Lower lobe of right lung (tissue), 2 donors: Measurements from ENCODE around the gene ETFDH. TPM values are rescaled to one million over a fixed set of nuclear protein-coding genes. Genes with fewer than 3 reads are reported as not detected.
"Not testable (repeated sequence)": the region's sequence is repeated elsewhere in the genome, so short reads cannot be mapped to it uniquely, and the experiment has no call there.

ENCODE experiments used
- ATAC-seq, 2 donors: fragments of 200-7000 bp; cut with Tn5 transposase; one replicate each; pipeline ENCODE4 v1.9.1; 2020 to 2022; ENCODE audit warnings: mild to moderate bottlenecking in 2 of 2, moderate library complexity in 2 of 2
- DNase-seq: peaks from one replicate; pipeline ENCODE4 v3.0.0-alpha.2; 2020
- H3K27ac ChIP-seq: fragments of 200-600 bp; one replicate; pipeline ENCODE4 v1.8.0; 2022
- H3K27me3 ChIP-seq: fragments of 200-600 bp; one replicate; pipeline ENCODE4 v1.8.0; 2022; ENCODE audit warnings: low read depth
- H3K36me3 ChIP-seq: fragments of 200-600 bp; one replicate; pipeline ENCODE4 v1.8.0; 2022; ENCODE audit warnings: mild to moderate bottlenecking
- H3K4me1 ChIP-seq: fragments of 200-600 bp; one replicate; pipeline ENCODE4 v1.8.0; 2022
- H3K4me3 ChIP-seq: fragments of 200-600 bp; one replicate; pipeline ENCODE4 v1.8.0; 2022; ENCODE audit warnings: mild to moderate bottlenecking
- H3K9me3 ChIP-seq: fragments of 200-600 bp; one replicate; pipeline ENCODE4 v1.8.0; 2022
- CTCF ChIP-seq: fragments of 200-600 bp; IDR thresholded peaks from one replicate; pipeline ENCODE4 v1.8.0; 2022; ENCODE audit warnings: antibody characterized with exemption, mild to moderate bottlenecking
- intact Hi-C: fragments of 100-400 bp; cut with DNase I; formaldehyde crosslinking; loops from one replicate; pipeline ENCODE4 v1.11.0; 2022
- total RNA-seq: library from RNA; stranded (reverse); fragmentation: NEBNext Ultra II Directional; extraction: Animal tissue kit (Norgen Biotek cat#: 25700); gene quantifications from one replicate; pipeline ENCODE4 v1.2.1, GENCODE V29; 2021
- donor health status: DM: no; HTN: yes; CAD: no; lungs with severe emphysema.

Gene ETFDH
- total RNA-seq, 1 donor from 2014 or later = 27.7 TPM

DNA sequence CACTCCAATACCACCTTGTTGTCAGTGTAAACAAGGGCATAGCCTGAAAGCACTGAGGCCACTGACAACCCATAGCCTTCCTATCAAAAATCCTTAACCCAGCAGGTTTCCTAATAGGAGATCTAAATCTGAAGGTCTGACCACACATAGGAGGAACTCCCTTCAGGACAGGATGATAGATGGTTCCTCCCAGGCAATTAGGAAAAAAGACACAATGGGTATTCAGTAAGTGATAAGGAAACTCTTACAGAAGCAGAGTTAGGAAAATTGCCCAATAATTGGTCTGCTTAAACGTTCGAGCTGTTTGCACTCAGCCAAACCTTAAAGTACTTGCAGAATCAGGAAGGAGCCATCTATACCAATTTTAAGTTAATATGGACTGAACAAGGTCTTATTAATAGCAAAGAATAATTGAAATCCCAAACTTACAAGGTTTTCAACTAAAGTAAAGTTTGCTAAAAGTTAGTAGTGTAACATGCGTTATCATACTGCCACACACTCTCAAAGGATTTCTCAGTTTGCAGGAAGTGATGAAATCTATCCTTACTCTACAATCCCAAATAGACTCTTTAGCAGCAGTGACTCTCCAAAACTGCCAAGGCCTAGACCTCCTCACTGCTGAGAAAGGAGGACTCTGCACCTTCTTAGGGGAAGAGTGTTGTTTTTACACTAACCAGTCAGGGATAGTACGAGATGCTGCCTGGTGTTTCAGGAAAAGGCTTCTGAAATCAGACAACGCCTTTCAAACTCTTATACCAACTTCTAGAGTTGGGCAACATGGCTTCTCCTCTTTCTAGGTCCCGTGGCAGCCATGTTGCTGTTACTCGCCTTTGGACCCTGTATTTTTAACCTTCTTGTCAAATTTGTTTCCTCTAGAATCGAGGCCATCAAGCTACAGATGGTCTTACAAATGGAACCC lies 8.1 kb upstream of the ETFDH start:
- DNase-seq, H3K36me3 ChIP-seq, H3K9me3 ChIP-seq, H3K27ac ChIP-seq, H3K4me3 ChIP-seq, H3K4me1 ChIP-seq, ATAC-seq, H3K27me3 ChIP-seq, intact Hi-C loops: not testable (repeated sequence)

DNA sequence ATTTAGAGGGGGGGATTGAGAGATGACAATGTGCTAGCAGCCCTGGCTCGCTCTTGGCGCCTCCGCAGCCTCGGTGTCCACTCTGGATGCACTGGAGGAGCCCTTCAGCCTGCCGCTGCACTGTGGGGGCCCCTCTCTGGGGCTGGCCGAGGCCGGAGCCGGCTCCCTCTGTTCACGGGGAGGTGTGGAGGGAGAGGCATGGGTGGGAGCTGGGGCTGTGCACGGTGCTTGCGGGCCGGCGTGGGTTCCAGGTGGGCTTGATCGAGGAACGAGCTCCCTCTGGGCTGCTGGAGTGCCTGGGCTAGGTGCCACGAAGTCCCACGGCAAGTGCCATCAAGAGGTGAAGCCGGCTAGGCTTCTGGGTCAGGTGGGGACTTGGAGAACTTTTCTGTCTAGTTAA lies 7.3 kb upstream of the ETFDH start:
- ATAC-seq = no peak
- Histone ChIP-seq H3K27me3 (no peaks in the 10 kb centered on the region), H3K4me1 (peaks cover 3% of the 10 kb centered on the region), H3K27ac (no peak overlapping the region), H3K4me3 (no peak overlapping the region), H3K9me3 (no peaks in the 10 kb centered on the region), H3K36me3 (no peaks in the 10 kb centered on the region)
- no peak for TF ChIP-seq CTCF
- DNase-seq = no peak
- intact Hi-C loops = no loop called here

DNA sequence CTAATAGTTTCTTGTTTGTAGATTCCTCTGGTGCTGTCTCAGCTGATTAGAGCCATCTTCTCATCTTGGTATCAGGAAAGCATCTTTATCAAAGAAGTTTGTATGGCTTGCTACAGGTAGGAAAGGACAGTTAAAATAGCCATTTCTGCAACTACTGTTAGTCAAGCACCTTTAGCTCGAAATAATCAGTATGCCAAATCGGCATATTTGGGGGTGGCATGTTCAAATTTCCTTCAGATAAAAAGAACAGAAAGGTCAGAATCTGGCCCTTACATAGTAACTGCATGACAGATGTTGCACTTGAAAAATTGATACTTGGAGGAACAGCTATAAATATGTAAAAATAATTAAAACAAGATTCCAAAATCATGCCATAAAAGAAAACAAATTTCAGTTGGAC lies 5.2 kb upstream of the ETFDH start:
- Histone ChIP-seq H3K4me1 (peaks cover 13% of the 10 kb centered on the region), H3K27me3 (no peaks in the 10 kb centered on the region), H3K4me3 (no peak overlapping the region), H3K27ac (no peak overlapping the region), H3K36me3 (no peaks in the 10 kb centered on the region), H3K9me3 (no peaks in the 10 kb centered on the region)
- intact Hi-C loops = no loop called here
- no peak for ATAC-seq
- TF ChIP-seq CTCF = no peak
- no peak for DNase-seq

GRCh38 chr4:158667651-158668198 lies 4.4 kb upstream of the ETFDH start:
- Histone ChIP-seq H3K36me3 (no peaks in the 10 kb centered on the region), H3K9me3 (no peaks in the 10 kb centered on the region), H3K4me1 (peaks cover 16% of the 10 kb centered on the region), H3K27me3 (no peaks in the 10 kb centered on the region), H3K27ac (no peak overlapping the region), H3K4me3 (no peak overlapping the region)
- no peak for ATAC-seq
- intact Hi-C loops = no loop called here
- TF ChIP-seq CTCF = peak; percentile 51
- no peak for DNase-seq

DNA sequence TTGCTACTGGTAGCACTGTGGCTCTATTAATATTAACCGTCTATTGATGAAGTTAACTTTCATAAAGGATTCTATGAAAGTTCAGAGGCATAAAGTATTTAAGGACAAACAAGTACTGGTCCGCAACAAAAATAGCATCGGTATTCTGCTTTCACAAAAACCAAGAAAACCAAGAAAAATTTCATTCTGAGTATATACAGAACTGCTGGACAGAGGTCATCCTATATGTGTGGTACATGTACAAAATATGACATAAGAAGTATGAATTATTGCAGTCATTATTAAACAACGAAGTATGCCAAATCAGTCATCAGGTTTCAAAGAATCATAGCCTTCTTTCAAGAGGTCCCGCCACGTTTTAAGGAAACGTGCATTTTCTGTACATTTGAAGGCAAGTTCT lies 2.8 kb upstream of the ETFDH start:
- no peak overlapping the region for H3K4me3 ChIP-seq
- ATAC-seq = no peak
- intact Hi-C loops = no loop called here
- H3K27me3 ChIP-seq = no peaks in the 10 kb centered on the region
- H3K36me3 ChIP-seq = no peaks in the 10 kb centered on the region
- peaks cover 19% of the 10 kb centered on the region for H3K4me1 ChIP-seq
- H3K9me3 ChIP-seq = no peaks in the 10 kb centered on the region
- TF ChIP-seq CTCF = no peak
- no peak for DNase-seq
- H3K27ac ChIP-seq = no peak overlapping the region
